Skeletal muscle tissue (tissue), 4 donors: Measurements from ENCODE around the gene PNLIPRP1. TPM values are rescaled to one million over a fixed set of nuclear protein-coding genes. Genes with fewer than 3 reads are reported as not detected.

ENCODE experiments used
- H3K27ac ChIP-seq: one replicate; pipeline ENCODE4 v1.7.0; 2013; ENCODE audit warnings: mild to moderate bottlenecking, low read depth, low read length, inconsistent platforms
- H3K27me3 ChIP-seq, 3 donors: one replicate each; pipeline ENCODE4 v1.7.0; 2013; ENCODE audit warnings: low read length in 3 of 3; ENCODE audit not compliant: control insufficient read depth in 3 of 3, insufficient read depth in 3 of 3
- H3K36me3 ChIP-seq, 3 donors: one replicate each; pipeline ENCODE4 v1.7.0; 2013; ENCODE audit warnings: low read length in 3 of 3; ENCODE audit not compliant: control insufficient read depth in 3 of 3, insufficient read depth in 3 of 3
- H3K4me1 ChIP-seq, 3 donors: one replicate each; pipeline ENCODE4 v1.7.0; 2013; ENCODE audit warnings: low read length in 3 of 3, mild to moderate bottlenecking in 3 of 3; ENCODE audit not compliant: control insufficient read depth in 3 of 3, insufficient read depth in 3 of 3
- H3K4me3 ChIP-seq, 3 donors: one replicate each; pipeline ENCODE4 v1.7.0; 2013; ENCODE audit warnings: low read length in 3 of 3
- H3K9ac ChIP-seq, 3 donors: one replicate each; pipeline ENCODE4 v1.7.0; 2013; ENCODE audit warnings: low read length in 3 of 3, mild to moderate bottlenecking in 3 of 3, moderate library complexity in 2 of 3, low read depth in 1 of 3
- H3K9me3 ChIP-seq, 3 donors: one replicate each; pipeline ENCODE4 v1.7.0; 2013; ENCODE audit warnings: low read length in 3 of 3; ENCODE audit not compliant: control insufficient read depth in 3 of 3
- total RNA-seq: library from RNA; depleted of rRNA; stranded (reverse); fragments of >200 nt; gene quantifications from one replicate; pipeline ENCODE4 v1.2.3, GENCODE V29; 2014
- donor health status: Osteomylitis.

Gene PNLIPRP1
- total RNA-seq, 1 donor from 2014 or later: not detected

DNA sequence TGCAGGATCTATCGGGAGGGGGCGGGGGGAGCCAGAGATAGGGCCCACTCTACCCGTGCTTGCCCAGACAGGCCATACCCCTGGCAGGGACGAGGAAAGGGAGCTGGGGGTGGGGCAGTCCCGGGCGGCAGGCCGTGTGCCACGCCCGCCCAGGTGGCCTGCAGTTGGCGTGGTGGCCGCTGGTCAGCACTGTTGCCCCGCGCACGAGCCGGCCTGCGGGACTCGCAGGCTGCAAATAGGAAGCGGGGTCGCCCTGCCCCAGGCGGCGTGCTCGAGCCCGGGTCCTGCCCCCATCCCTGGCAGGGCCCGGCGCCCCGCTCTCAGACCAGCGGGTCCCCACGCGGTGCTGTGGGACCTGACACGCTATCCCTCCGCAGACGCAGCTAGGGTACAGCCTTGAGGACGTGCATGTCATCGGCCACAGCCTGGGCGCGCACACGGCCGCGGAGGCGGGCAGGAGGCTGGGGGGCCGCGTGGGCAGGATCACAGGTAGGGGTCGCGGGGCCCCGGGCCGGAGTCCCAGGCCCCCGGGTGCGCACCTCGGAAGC, 36.7 kb downstream of the PNLIPRP1 start:
- Histone ChIP-seq H3K9me3 (no peaks in the 10 kb centered on the region), H3K27me3 (peaks cover 16 to 36% (median 20%) of the 10 kb centered on the region in 3 donors), H3K4me1 (no peaks in the 10 kb centered on the region), H3K4me3 (no peak overlapping the region), H3K36me3 (no peaks in the 10 kb centered on the region), H3K9ac (no peak overlapping the region), H3K27ac (no peak overlapping the region)

DNA sequence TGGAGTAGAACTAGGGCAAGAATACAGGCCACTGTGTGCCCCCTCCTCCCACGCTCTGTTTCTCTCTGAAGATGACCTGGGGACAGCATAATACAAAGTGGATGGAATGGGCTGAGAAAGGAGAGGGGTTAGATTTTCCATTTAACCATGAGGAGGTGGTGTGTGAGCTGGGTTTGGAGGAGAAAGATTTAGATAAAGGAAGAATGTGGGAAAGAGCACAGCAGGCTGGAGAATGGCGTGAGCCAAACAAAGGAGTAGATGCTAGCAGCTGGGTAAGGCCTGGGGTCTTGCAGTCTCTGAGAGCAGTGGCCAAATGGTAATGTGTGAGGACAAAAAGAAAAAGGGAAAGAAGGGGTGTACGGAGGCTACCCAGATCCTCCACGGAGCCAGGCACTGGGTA, 38.6 kb downstream of the PNLIPRP1 start:
- H3K4me3 ChIP-seq: no peak overlapping the region
- no peak overlapping the region for H3K9ac ChIP-seq
- H3K27ac ChIP-seq: no peak overlapping the region
- H3K36me3 ChIP-seq: no peaks in the 10 kb centered on the region
- H3K27me3 ChIP-seq: peaks cover 16 to 35% (median 20%) of the 10 kb centered on the region in 3 donors
- no peaks in the 10 kb centered on the region for H3K4me1 ChIP-seq
- no peaks in the 10 kb centered on the region for H3K9me3 ChIP-seq

DNA sequence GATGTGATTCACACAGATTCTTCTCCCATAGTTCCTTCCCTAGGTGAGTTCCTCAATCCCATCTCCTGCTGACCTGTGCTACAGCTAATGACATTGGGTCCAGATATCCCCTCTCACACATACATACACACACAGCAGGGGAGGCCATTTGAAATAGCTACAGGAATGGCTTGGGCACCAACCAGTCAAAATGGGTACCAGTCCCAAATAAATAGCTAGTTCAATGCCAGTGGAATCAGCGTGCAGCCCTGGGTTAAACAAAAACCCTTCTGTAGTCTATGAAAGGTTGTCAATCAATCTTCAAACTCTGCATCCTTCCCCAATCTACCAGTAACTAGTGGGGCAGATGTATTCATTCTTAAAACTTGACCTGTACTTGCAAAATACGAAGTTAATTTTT, 39.3 kb downstream of the PNLIPRP1 start:
- Histone ChIP-seq H3K4me3 (no peak overlapping the region), H3K27ac (no peak overlapping the region), H3K36me3 (no peaks in the 10 kb centered on the region), H3K9me3 (no peaks in the 10 kb centered on the region), H3K27me3 (peaks cover 11 to 30% (median 20%) of the 10 kb centered on the region in 3 donors), H3K4me1 (no peaks in the 10 kb centered on the region), H3K9ac (no peak overlapping the region)

DNA sequence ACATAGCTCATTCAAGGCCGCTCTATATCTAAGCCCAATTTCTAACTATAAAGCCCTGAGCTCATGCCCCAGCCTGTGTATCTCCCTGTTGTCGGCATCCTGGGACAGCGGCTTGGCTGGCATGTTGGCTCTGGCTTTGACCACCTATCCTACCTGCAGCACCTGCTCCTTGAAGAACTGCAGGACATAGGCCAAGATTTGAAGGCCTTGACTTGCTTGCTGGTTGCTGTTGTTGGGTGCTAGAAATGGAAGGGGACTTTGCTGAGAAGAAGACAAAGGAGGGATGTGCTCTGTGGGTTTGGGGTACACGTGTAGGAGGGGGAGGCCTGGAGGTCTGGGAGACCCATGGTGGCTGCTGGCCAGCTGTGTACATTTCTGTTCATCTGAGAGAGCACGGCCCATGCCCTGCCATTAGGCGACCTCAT, 41.1 kb downstream of the PNLIPRP1 start:
- no peaks in the 10 kb centered on the region for H3K36me3 ChIP-seq

DNA sequence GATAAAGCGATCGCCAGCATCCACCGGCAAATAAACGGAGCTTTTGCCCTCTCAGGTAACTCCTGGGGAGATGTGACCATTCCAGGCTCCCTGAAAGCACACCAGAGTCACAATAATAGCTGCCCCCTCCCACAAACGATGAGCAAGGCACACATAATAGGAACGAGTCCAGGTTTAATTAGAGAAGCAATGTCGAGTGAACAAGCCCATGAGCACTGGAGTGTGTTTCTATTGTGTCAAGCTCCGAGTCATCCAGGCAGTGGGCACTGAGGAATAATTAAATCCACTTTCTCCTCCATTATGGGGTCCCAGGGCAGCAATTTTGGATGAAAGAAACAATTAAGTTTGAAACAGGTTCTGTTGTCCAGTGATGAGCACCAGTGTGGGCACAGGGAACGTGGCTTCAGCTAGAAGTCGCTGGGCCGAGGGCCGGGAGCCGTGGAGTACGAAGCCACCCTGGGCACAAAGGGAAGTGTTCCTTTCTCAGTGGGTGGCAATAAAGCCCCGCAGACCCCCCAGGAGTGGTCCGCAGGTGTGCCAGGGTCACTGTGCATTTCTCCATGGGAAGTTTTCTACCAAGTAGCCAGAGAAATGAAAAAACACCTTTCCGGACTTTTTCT, 41.9 kb downstream of the PNLIPRP1 start:
- peaks cover 0 to 9% (median 4%) of the 10 kb centered on the region in 3 donors for H3K27me3 ChIP-seq
- H3K36me3 ChIP-seq: no peaks in the 10 kb centered on the region
- H3K27ac ChIP-seq: no peak overlapping the region
- H3K9me3 ChIP-seq: no peaks in the 10 kb centered on the region
- H3K4me1 ChIP-seq: no peaks in the 10 kb centered on the region
- no peak overlapping the region for H3K9ac ChIP-seq
- no peak overlapping the region for H3K4me3 ChIP-seq

More for the DNA sequence above, 41.1 kb downstream of the PNLIPRP1 start:
- H3K4me3 ChIP-seq: no peak overlapping the region
- H3K4me1 ChIP-seq: no peaks in the 10 kb centered on the region
- H3K9ac ChIP-seq: no peak overlapping the region
- H3K27ac ChIP-seq: no peak overlapping the region
- no peaks in the 10 kb centered on the region for H3K9me3 ChIP-seq
- H3K27me3 ChIP-seq: peaks cover 5 to 17% (median 9%) of the 10 kb centered on the region in 3 donors

DNA sequence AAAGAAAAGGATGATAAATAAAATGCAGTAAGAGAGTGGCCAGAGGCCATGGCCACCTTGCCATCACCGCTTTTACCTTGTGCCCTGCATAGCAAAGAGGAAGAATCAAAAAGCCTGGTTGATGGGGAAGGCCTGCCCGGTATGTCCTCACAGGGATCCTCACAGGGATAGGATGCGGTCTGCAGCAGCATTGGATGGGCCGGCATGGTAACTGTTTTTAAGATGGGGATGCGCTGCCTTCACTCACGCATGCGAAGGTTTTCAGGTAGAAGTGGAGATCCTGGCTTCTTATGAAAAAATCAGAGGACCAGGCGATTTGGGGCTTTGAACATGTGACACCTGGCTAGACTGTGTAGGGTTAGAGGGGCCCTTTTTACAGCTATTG, 42.4 kb downstream of the PNLIPRP1 start:
- H3K27ac ChIP-seq: no peak overlapping the region
- H3K4me3 ChIP-seq: no peak overlapping the region
- H3K27me3 ChIP-seq: peaks cover 0 to 8% (median 4%) of the 10 kb centered on the region in 3 donors
- H3K36me3 ChIP-seq: no peaks in the 10 kb centered on the region
- no peaks in the 10 kb centered on the region for H3K4me1 ChIP-seq
- H3K9me3 ChIP-seq: no peaks in the 10 kb centered on the region
- H3K9ac ChIP-seq: no peak overlapping the region

DNA sequence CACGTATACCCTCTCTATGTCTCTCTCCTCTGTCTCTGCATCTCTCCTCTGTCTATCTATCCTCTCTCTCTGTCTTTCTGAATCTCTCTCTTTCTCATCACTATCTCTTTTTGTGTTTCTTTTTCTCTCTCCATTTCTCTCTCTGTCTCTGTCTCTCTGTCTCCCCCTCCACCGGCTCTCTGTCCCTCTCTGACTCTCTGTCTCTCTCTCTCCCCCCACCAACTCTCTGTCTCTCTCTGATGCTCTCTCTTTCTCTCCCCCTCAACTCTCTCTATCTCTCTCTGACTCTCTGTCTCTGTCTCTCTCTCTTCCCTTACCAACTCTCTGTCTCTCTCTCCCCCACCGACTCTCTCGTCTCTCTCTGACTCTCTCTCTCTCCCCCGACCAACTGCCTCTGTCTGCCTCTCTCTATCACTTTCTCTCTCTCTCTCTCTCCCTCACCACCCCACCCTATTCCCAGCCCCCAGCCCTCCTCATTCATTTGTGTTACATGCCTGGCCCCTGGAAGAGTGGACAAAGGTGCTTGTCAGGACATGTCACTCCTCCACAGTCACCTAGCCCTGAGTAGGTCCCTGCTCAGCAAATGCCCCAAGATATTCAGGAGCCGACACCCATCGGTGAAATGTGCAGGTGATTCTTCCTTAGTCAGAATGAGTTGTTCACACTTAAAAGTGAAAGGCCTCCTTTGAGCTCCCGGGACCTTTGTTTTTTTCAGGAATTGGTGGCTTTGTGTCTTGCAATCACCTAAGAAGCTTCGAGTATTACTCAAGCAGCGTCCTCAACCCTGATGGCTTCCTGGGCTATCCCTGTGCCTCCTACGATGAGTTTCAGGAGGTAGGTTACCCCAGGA, 43.6 kb downstream of the PNLIPRP1 start:
- Histone ChIP-seq H3K9me3 (no peaks in the 10 kb centered on the region), H3K36me3 (no peaks in the 10 kb centered on the region), H3K27ac (no peak overlapping the region), H3K4me3 (no peak overlapping the region), H3K9ac (no peak overlapping the region), H3K4me1 (no peaks in the 10 kb centered on the region), H3K27me3 (peaks cover 0 to 6% (median 4%) of the 10 kb centered on the region in 3 donors)

DNA sequence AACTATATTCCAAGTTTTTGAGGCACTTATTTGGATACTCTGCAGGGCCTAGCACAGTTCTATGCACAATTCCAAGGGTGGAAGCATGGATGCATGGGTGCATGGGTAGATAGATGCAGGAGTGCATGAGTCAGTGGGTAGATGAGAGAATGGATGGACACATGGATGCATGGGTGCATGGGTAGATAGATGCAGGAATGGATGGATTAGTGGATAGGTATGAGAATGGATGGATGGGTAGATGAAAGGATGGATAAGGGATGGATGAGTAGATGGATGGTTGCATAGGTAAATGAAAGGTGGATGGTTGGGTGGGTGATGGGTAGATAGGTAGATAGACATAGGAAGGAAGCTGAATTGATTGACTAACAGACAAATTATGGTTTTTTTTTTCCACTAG, 45.6 kb downstream of the PNLIPRP1 start:
- H3K9me3 ChIP-seq: no peaks in the 10 kb centered on the region
- no peaks in the 10 kb centered on the region for H3K27me3 ChIP-seq
- H3K4me3 ChIP-seq: no peak overlapping the region
- H3K36me3 ChIP-seq: no peaks in the 10 kb centered on the region
- no peaks in the 10 kb centered on the region for H3K4me1 ChIP-seq
- H3K9ac ChIP-seq: no peak overlapping the region
- no peak overlapping the region for H3K27ac ChIP-seq

DNA sequence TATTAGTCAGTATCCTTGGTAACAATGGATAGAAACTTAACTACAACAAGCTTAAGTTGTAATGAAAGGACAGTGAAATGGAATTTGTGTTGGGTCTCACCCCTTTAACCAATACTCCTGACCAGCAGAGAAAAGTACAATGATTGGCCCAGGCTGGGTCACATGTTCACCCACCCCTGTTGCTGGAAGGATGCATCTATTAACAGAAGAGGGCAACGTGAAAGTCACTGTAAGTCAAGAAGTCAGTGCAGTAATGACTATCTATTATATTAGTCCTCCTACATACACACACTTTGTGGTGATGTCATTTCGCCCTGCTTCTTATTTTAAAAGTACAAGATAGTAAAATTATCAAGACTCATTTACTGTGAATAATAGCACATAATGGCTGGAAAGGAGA, 46.2 kb downstream of the PNLIPRP1 start:
- H3K27ac ChIP-seq: no peak overlapping the region
- H3K27me3 ChIP-seq: no peaks in the 10 kb centered on the region
- no peaks in the 10 kb centered on the region for H3K9me3 ChIP-seq
- no peak overlapping the region for H3K9ac ChIP-seq
- no peaks in the 10 kb centered on the region for H3K36me3 ChIP-seq
- H3K4me3 ChIP-seq: no peak overlapping the region
- H3K4me1 ChIP-seq: no peaks in the 10 kb centered on the region

DNA sequence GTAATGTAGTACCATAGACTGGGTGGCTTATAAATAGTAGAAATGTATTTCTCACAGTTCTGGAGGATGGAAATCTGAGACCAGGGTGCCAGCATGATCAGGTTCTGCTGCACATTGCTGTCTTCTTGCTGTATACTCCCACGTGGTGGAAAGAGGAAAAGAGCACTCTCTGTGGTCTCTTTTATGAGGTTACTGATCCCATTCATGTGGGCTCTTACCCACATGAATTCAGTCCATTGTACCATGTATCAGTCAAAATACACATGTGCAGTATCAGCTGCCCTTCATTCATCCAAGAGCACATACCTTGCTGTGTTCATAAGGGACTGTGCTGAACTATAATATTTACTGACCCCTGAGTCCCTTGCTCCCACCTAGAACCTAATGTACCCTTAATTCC, 47.1 kb downstream of the PNLIPRP1 start:
- H3K9ac ChIP-seq: no peak overlapping the region
- no peaks in the 10 kb centered on the region for H3K27me3 ChIP-seq
- no peaks in the 10 kb centered on the region for H3K4me1 ChIP-seq
- no peak overlapping the region for H3K4me3 ChIP-seq
- H3K27ac ChIP-seq: no peak overlapping the region
- H3K36me3 ChIP-seq: no peaks in the 10 kb centered on the region
- no peaks in the 10 kb centered on the region for H3K9me3 ChIP-seq
